Measurements from ENCODE around the gene KCNMB4.

KCNMB4 gene

GRCh38 chr12:70463997-70464396, 97.9 kb downstream of the KCNMB4 start:
- Histone ChIP-seq H3K4me3 (ENCODE audit: low read length) (no peak overlapping the region), H3K36me3 (ENCODE audit: control insufficient read depth, insufficient read depth, low read length) (no peaks in the 10 kb centered on the region), H3K27ac (ENCODE audit: low read length) (no peak overlapping the region), H3K4me1 (ENCODE audit: control insufficient read depth, insufficient read depth, low read length) (no peaks in the 10 kb centered on the region), H3K27me3 (ENCODE audit: control insufficient read depth, insufficient read depth, low read length) (no peaks in the 10 kb centered on the region), H3K9me3 (ENCODE audit: control insufficient read depth, insufficient read depth, low read length) (peaks cover 3% of the 10 kb centered on the region)
- no CpG with 5 or more reads among the region's 4 CpGs for WGBS (ENCODE audit: insufficient coverage, insufficient read length)
- DNase-seq (ENCODE audit: low read depth, low spot score) = no peak

GRCh38 chr12:70466753-70467152, 100.7 kb downstream of the KCNMB4 start:
- no CpG with 5 or more reads among the region's 2 CpGs for WGBS (ENCODE audit: insufficient coverage, insufficient read length)
- Histone ChIP-seq H3K4me1 (ENCODE audit: control insufficient read depth, insufficient read depth, low read length) (no peaks in the 10 kb centered on the region), H3K36me3 (ENCODE audit: control insufficient read depth, insufficient read depth, low read length) (no peaks in the 10 kb centered on the region), H3K27ac (ENCODE audit: low read length) (no peak overlapping the region), H3K4me3 (ENCODE audit: low read length) (no peak overlapping the region), H3K27me3 (ENCODE audit: control insufficient read depth, insufficient read depth, low read length) (no peaks in the 10 kb centered on the region), H3K9me3 (ENCODE audit: control insufficient read depth, insufficient read depth, low read length) (peaks cover 3% of the 10 kb centered on the region)
- no peak for DNase-seq (ENCODE audit: low read depth, low spot score)

GRCh38 chr12:70467476-70467875, 101.4 kb downstream of the KCNMB4 start:
- no peaks in the 10 kb centered on the region for H3K36me3 ChIP-seq (ENCODE audit: control insufficient read depth, insufficient read depth, low read length)
- WGBS (ENCODE audit: insufficient coverage, insufficient read length) = no CpG with 5 or more reads among the region's 2 CpGs
- H3K27me3 ChIP-seq (ENCODE audit: control insufficient read depth, insufficient read depth, low read length) = no peaks in the 10 kb centered on the region
- H3K27ac ChIP-seq (ENCODE audit: low read length) = no peak overlapping the region
- no peak for DNase-seq (ENCODE audit: low read depth, low spot score)
- no peak overlapping the region for H3K4me3 ChIP-seq (ENCODE audit: low read length)
- H3K9me3 ChIP-seq (ENCODE audit: control insufficient read depth, insufficient read depth, low read length) = peaks cover 3% of the 10 kb centered on the region
- no peaks in the 10 kb centered on the region for H3K4me1 ChIP-seq (ENCODE audit: control insufficient read depth, insufficient read depth, low read length)

- Histone ChIP-seq H3K4me1 (ENCODE audit: control insufficient read depth, insufficient read depth, low read length) (no peaks in the 10 kb centered on the region), H3K27ac (ENCODE audit: low read length) (no peak overlapping the region), H3K36me3 (ENCODE audit: control insufficient read depth, insufficient read depth, low read length) (no peaks in the 10 kb centered on the region), H3K27me3 (ENCODE audit: control insufficient read depth, insufficient read depth, low read length) (no peaks in the 10 kb centered on the region), H3K9me3 (ENCODE audit: control insufficient read depth, insufficient read depth, low read length) (peaks cover 3% of the 10 kb centered on the region), H3K4me3 (ENCODE audit: low read length) (no peak overlapping the region)
- no peak for DNase-seq (ENCODE audit: low read depth, low spot score)
- no CpG with 5 or more reads among the region's 10 CpGs for WGBS (ENCODE audit: insufficient coverage, insufficient read length)
Observed at GRCh38 chr12:70467918-70468733, 102.0 kb downstream of the KCNMB4 start.

- H3K4me3 ChIP-seq (ENCODE audit: low read length) = no peak overlapping the region
- no peaks in the 10 kb centered on the region for H3K4me1 ChIP-seq (ENCODE audit: control insufficient read depth, insufficient read depth, low read length)
- WGBS (ENCODE audit: insufficient coverage, insufficient read length) = no CpG with 5 or more reads among the region's 3 CpGs
- H3K36me3 ChIP-seq (ENCODE audit: control insufficient read depth, insufficient read depth, low read length) = no peaks in the 10 kb centered on the region
- no peak overlapping the region for H3K27ac ChIP-seq (ENCODE audit: low read length)
- no peak for DNase-seq (ENCODE audit: low read depth, low spot score)
- H3K27me3 ChIP-seq (ENCODE audit: control insufficient read depth, insufficient read depth, low read length) = no peaks in the 10 kb centered on the region
- H3K9me3 ChIP-seq (ENCODE audit: control insufficient read depth, insufficient read depth, low read length) = peaks cover 2% of the 10 kb centered on the region
Observed at GRCh38 chr12:70468741-70469140, 102.7 kb downstream of the KCNMB4 start.

- Histone ChIP-seq H3K27ac (ENCODE audit: low read length) (no peak overlapping the region), H3K27me3 (ENCODE audit: control insufficient read depth, insufficient read depth, low read length) (no peaks in the 10 kb centered on the region), H3K4me1 (ENCODE audit: control insufficient read depth, insufficient read depth, low read length) (no peaks in the 10 kb centered on the region), H3K36me3 (ENCODE audit: control insufficient read depth, insufficient read depth, low read length) (no peaks in the 10 kb centered on the region), H3K4me3 (ENCODE audit: low read length) (no peak overlapping the region), H3K9me3 (ENCODE audit: control insufficient read depth, insufficient read depth, low read length) (no peaks in the 10 kb centered on the region)
- WGBS (ENCODE audit: insufficient coverage, insufficient read length) = no CpG with 5 or more reads among the region's 12 CpGs
- no peak for DNase-seq (ENCODE audit: low read depth, low spot score)
Observed at GRCh38 chr12:70469221-70469820, 103.2 kb downstream of the KCNMB4 start.

GRCh38 chr12:70482764-70483163, 116.7 kb downstream of the KCNMB4 start:
- H3K27me3 ChIP-seq (ENCODE audit: control insufficient read depth, insufficient read depth, low read length) = no peaks in the 10 kb centered on the region
- no peak overlapping the region for H3K4me3 ChIP-seq (ENCODE audit: low read length)
- WGBS (ENCODE audit: insufficient coverage, insufficient read length) = no CpG with 5 or more reads among the region's 1 CpG
- H3K36me3 ChIP-seq (ENCODE audit: control insufficient read depth, insufficient read depth, low read length) = no peaks in the 10 kb centered on the region
- no peak for DNase-seq (ENCODE audit: low read depth, low spot score)
- no peaks in the 10 kb centered on the region for H3K4me1 ChIP-seq (ENCODE audit: control insufficient read depth, insufficient read depth, low read length)
- H3K27ac ChIP-seq (ENCODE audit: low read length) = no peak overlapping the region
- no peaks in the 10 kb centered on the region for H3K9me3 ChIP-seq (ENCODE audit: control insufficient read depth, insufficient read depth, low read length)
